Liver (tissue), 9 donors: ENCODE data around the gene METTL5. TPM values are rescaled to one million over a fixed set of nuclear protein-coding genes. Genes with fewer than 3 reads are reported as not detected.

Source experiments
- DNase-seq: peaks from one replicate; pipeline ENCODE4 v3.0.0-alpha.2; 2017; ENCODE audit warnings: low spot score
- H3K27ac ChIP-seq, 2 donors: one replicate each; pipeline ENCODE4 v1.7.0; 2013; ENCODE audit warnings: inconsistent platforms in 2 of 2, low read length in 2 of 2, control low read depth in 1 of 2, low read depth in 1 of 2, mild to moderate bottlenecking in 1 of 2
- H3K27me3 ChIP-seq, 4 donors: one replicate each; pipeline versions ENCODE4 v1.6.1 to v1.7.0; 2013; ENCODE audit warnings: low read length in 3 of 4, inconsistent platforms in 1 of 4, mild to moderate bottlenecking in 1 of 4, moderate library complexity in 1 of 4; ENCODE audit not compliant: control insufficient read depth in 4 of 4, insufficient read depth in 4 of 4
- H3K36me3 ChIP-seq, 4 donors: one replicate each; pipeline versions ENCODE4 v1.6.1 to v1.7.0; 2013; ENCODE audit warnings: low read length in 3 of 4, mild to moderate bottlenecking in 3 of 4, low read depth in 1 of 4, moderate library complexity in 1 of 4; ENCODE audit not compliant: control insufficient read depth in 4 of 4, insufficient read depth in 3 of 4
- H3K4me1 ChIP-seq, 4 donors: one replicate each; pipeline versions ENCODE4 v1.6.1 to v1.7.0; 2013; ENCODE audit warnings: low read length in 3 of 4, mild to moderate bottlenecking in 3 of 4, moderate library complexity in 1 of 4; ENCODE audit not compliant: control insufficient read depth in 4 of 4, insufficient read depth in 4 of 4
- H3K4me3 ChIP-seq, 3 donors: one replicate each; pipeline versions ENCODE4 v1.6.1 to v1.7.0; 2013; ENCODE audit warnings: low read length in 3 of 3, control low read depth in 1 of 3, low read depth in 1 of 3, mild to moderate bottlenecking in 1 of 3
- H3K9ac ChIP-seq, 2 donors: one replicate each; pipeline ENCODE4 v1.7.0; 2013; ENCODE audit warnings: low read length in 2 of 2, mild to moderate bottlenecking in 2 of 2, moderate library complexity in 2 of 2, control low read depth in 1 of 2, low read depth in 1 of 2
- H3K9me3 ChIP-seq, 4 donors: one replicate each; pipeline versions ENCODE4 v1.6.1 to v1.7.0; 2013; ENCODE audit warnings: low read length in 3 of 4; ENCODE audit not compliant: control insufficient read depth in 4 of 4
- FOXA2 ChIP-seq: IDR thresholded peaks from 2 replicates; pipeline ENCODE4 v1.6.1; 2016; ENCODE audit warnings: antibody characterized with exemption
- GABPA ChIP-seq, 2 donors: IDR thresholded peaks in 1 of 2; conservative IDR thresholded peaks in 1 of 2; 2 replicates each; pipeline ENCODE4 v1.6.1; 2016; ENCODE audit warnings: antibody characterized with exemption in 2 of 2, mild to moderate bottlenecking in 1 of 2, moderate library complexity in 1 of 2
- HNF4A ChIP-seq, 2 donors: conservative IDR thresholded peaks; 2 replicates each; pipeline ENCODE4 v1.6.1; 2016; ENCODE audit warnings: antibody characterized with exemption in 2 of 2, mild to moderate bottlenecking in 2 of 2
- HNF4G ChIP-seq: IDR thresholded peaks from 2 replicates; pipeline ENCODE4 v1.6.1; 2016; ENCODE audit warnings: antibody characterized with exemption
- JUND ChIP-seq, 2 donors: IDR thresholded peaks; 2 replicates each; pipeline ENCODE4 v1.6.1; 2016; ENCODE audit warnings: antibody characterized with exemption in 2 of 2
- RXRA ChIP-seq, 2 donors: IDR thresholded peaks; 2 replicates each; pipeline ENCODE4 v1.6.1; 2017 to 2018; ENCODE audit warnings: antibody characterized with exemption in 2 of 2, mild to moderate bottlenecking in 1 of 2
- SP1 ChIP-seq: IDR thresholded peaks from 2 replicates; pipeline ENCODE4 v1.6.1; 2018; ENCODE audit warnings: antibody characterized with exemption, mild to moderate bottlenecking
- WGBS: extraction: QIAGEN DNeasy Blood & Tissue Kit; methylation state at CpG from one replicate; pipeline ENCODE4 v1.1.7; 2013; 5-methylcytosine and 5-hydroxymethylcytosine counted together
- polyA plus RNA-seq, 2 donors: library from polyadenylated mRNA; stranded (reverse) in 1 of 2; unstranded in 1 of 2; fragments of 200-250 nt in 1 of 2; fragments of >200 nt in 1 of 2; fragmentation: Nextera tagmentation in 1 of 2; extraction: Ambion mirVana in 1 of 2; gene quantifications; one replicate each; pipeline versions ENCODE4 v1.2.1 to v1.2.3, GENCODE V29; 2013 to 2015
- total RNA-seq, 2 donors: library from RNA; depleted of rRNA; stranded (reverse); fragments of >200 nt; gene quantifications; one replicate each; pipeline ENCODE4 v1.2.3, GENCODE V29; 2014
- TF ChIP-seq, protein P1 (sequence below): IDR thresholded peaks from 2 replicates; pipeline ENCODE4 v1.6.1; 2016; ENCODE audit warnings: antibody characterized with exemption
- TF ChIP-seq, protein P2 (sequence below): IDR thresholded peaks from 2 replicates; pipeline ENCODE4 v1.6.1; 2016; ENCODE audit warnings: antibody characterized with exemption
- TF ChIP-seq, protein P3 (sequence below): IDR thresholded peaks from 2 replicates; pipeline ENCODE4 v1.6.1; 2016; ENCODE audit warnings: antibody characterized with exemption, mild to moderate bottlenecking
- TF ChIP-seq, protein P4 (sequence below): IDR thresholded peaks from 2 replicates; pipeline ENCODE4 v1.6.1; 2016; ENCODE audit warnings: antibody characterized with exemption
- donor health status: healthy.
- donor health status: healthy.
- donor health status: healthy.
- donor health status: healthy.
- donor health status: healthy.

The METTL5 gene
- total and polyA plus RNA-seq, 4 donors, result 15.4 to 35.6 (median 22.8) TPM

DNA sequence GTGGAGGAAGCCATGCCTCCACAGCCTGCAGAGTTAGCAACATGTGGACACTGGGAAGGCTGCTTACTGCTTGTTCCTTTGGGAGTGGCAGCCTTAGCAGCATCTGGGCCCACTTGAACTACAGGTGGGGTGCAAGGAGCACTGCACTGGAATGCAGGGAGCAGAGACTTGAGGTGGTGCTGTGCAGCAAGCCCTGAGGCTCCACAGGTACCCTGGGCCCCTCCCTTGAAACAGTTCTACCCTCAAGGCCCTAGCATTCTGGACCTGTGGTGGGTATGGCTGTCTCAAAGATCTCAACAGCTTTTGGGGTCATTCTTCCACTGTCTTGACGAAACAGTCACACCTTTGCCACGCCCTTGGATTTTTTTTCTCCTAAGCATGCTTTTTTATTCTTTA is 16.0 kb upstream of the METTL5 start:
- Histone ChIP-seq H3K4me1 (peaks cover 0 to 9% (median 5%) of the 10 kb centered on the region in 4 donors), H3K27ac (no peak overlapping the region), H3K36me3 (peaks cover 0 to 3% (median under 1%) of the 10 kb centered on the region in 4 donors), H3K9me3 (no peaks in the 10 kb centered on the region), H3K27me3 (no peaks in the 10 kb centered on the region), H3K4me3 (no peak overlapping the region), H3K9ac (no peak overlapping the region)
- no peak for DNase-seq
- TF ChIP-seq HNF4G (no peak), JUND (IDR thresholded peaks at IDR 0.05) (no peak), GABPA (IDR thresholded peaks at IDR 0.05 in 1 of 2, conservative IDR thresholded peaks at IDR 0.05 in 1 of 2) (no peak), FOXA2 (no peak), SP1 (no peak), HNF4A (conservative IDR thresholded peaks at IDR 0.05) (no peak)
- TF ChIP-seq, protein P1, sequence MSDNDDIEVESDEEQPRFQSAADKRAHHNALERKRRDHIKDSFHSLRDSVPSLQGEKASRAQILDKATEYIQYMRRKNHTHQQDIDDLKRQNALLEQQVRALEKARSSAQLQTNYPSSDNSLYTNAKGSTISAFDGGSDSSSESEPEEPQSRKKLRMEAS, result no peak
- TF ChIP-seq, protein P2, sequence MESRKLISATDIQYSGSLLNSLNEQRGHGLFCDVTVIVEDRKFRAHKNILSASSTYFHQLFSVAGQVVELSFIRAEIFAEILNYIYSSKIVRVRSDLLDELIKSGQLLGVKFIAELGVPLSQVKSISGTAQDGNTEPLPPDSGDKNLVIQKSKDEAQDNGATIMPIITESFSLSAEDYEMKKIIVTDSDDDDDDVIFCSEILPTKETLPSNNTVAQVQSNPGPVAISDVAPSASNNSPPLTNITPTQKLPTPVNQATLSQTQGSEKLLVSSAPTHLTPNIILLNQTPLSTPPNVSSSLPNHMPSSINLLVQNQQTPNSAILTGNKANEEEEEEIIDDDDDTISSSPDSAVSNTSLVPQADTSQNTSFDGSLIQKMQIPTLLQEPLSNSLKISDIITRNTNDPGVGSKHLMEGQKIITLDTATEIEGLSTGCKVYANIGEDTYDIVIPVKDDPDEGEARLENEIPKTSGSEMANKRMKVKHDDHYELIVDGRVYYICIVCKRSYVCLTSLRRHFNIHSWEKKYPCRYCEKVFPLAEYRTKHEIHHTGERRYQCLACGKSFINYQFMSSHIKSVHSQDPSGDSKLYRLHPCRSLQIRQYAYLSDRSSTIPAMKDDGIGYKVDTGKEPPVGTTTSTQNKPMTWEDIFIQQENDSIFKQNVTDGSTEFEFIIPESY, result no peak
- TF ChIP-seq, protein P3, sequence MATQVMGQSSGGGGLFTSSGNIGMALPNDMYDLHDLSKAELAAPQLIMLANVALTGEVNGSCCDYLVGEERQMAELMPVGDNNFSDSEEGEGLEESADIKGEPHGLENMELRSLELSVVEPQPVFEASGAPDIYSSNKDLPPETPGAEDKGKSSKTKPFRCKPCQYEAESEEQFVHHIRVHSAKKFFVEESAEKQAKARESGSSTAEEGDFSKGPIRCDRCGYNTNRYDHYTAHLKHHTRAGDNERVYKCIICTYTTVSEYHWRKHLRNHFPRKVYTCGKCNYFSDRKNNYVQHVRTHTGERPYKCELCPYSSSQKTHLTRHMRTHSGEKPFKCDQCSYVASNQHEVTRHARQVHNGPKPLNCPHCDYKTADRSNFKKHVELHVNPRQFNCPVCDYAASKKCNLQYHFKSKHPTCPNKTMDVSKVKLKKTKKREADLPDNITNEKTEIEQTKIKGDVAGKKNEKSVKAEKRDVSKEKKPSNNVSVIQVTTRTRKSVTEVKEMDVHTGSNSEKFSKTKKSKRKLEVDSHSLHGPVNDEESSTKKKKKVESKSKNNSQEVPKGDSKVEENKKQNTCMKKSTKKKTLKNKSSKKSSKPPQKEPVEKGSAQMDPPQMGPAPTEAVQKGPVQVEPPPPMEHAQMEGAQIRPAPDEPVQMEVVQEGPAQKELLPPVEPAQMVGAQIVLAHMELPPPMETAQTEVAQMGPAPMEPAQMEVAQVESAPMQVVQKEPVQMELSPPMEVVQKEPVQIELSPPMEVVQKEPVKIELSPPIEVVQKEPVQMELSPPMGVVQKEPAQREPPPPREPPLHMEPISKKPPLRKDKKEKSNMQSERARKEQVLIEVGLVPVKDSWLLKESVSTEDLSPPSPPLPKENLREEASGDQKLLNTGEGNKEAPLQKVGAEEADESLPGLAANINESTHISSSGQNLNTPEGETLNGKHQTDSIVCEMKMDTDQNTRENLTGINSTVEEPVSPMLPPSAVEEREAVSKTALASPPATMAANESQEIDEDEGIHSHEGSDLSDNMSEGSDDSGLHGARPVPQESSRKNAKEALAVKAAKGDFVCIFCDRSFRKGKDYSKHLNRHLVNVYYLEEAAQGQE, result no peak
- WGBS, result 93% methylated on average over 2 of the region's 2 CpGs

DNA sequence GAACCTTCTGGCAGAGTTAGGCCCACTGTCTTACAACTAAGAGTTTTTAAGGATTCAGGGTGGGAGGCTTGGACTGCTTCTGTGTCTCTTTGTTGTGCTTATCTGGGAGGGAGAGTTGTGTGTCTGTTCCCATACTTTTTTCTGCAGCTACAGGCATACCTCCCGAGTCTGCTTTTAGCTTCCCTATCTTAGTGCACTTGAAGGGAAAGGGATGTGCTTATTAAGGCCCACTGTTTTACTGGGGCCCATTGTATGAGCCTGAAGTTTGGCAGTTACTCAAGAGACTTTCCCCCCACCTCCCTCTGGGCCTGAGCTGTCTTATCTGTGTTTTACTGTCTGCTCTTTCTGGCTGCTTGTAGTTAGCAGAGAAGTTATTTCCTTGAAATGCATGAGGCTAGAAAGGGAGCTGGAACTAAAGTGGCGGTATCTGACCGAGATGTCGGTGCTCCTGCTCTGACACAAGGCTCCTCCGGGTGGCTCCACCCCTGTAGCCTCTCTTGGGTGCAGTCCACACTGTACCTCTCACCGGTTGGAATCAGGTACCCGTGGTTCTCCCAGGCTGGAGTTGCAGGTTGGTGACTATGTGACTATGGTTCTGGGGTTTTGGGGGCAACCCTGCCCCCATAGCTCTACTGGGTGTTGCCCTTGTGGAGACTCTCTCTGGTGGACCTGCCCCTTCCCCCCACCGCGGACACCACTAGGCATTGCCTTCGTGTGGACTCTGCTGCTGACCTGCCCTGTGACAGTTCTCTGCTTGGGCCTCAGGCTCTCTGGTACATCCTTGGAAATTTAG is 15.4 kb upstream of the METTL5 start:
- 77% methylated on average over 10 of the region's 10 CpGs for WGBS
- Histone ChIP-seq H3K36me3 (peaks cover 0 to 3% (median under 1%) of the 10 kb centered on the region in 4 donors), H3K9me3 (no peaks in the 10 kb centered on the region), H3K4me3 (no peak overlapping the region), H3K4me1 (peaks cover 0 to 9% (median 5%) of the 10 kb centered on the region in 4 donors), H3K27me3 (no peaks in the 10 kb centered on the region), H3K9ac (no peak overlapping the region), H3K27ac (no peak overlapping the region)
- peak; percentile 48 for DNase-seq
- peak; percentile 42 for TF ChIP-seq RXRA (IDR thresholded peaks at IDR 0.05)
- TF ChIP-seq, protein P4, sequence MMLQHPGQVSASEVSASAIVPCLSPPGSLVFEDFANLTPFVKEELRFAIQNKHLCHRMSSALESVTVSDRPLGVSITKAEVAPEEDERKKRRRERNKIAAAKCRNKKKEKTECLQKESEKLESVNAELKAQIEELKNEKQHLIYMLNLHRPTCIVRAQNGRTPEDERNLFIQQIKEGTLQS, result no peak
